ENCODE results near the gene CASZ1.

- TF ChIP-seq CTCF (IDR thresholded peaks at IDR 0.05) = no peak
- no peak for TF ChIP-seq POLR2A (IDR thresholded peaks at IDR 0.05)
Measured at GRCh38 chr1:10834770-10835412, 38.4 kb upstream of the CASZ1 start.

Data from adrenal gland (tissue), 5 donors.